ENCODE measurements around the gene PLA2G4D.

Gene PLA2G4D

GRCh38 chr15:42045211-42045615 is 49.1 kb downstream of the PLA2G4D start:
- H3F3A ChIP-seq (ENCODE audit: control insufficient read depth, insufficient read depth): no peaks in the 10 kb centered on the region
- H3K4me3 ChIP-seq (ENCODE audit: low read length): no peak overlapping the region
- no peak for TF ChIP-seq EZH2phosphoT487 (IDR thresholded peaks at IDR 0.05; ENCODE audit: borderline replicate concordance, low read length)
- no peak for TF ChIP-seq CTCF (IDR thresholded peaks at IDR 0.05; ENCODE audit: low read depth, low read length, poor library complexity, severe bottlenecking)
- H3K36me3 ChIP-seq (ENCODE audit: control insufficient read depth, low read length): no peaks in the 10 kb centered on the region
- H3K27me3 ChIP-seq (ENCODE audit: control insufficient read depth, low read length): no peaks in the 10 kb centered on the region
- no peaks in the 10 kb centered on the region for H3K79me2 ChIP-seq (ENCODE audit: control insufficient read depth, low read length)
- H3K27ac ChIP-seq (ENCODE audit: low read depth, low read length): no peak overlapping the region
- H3K4me2 ChIP-seq (ENCODE audit: low read length): no peak overlapping the region
- no peaks in the 10 kb centered on the region for H4K20me1 ChIP-seq (ENCODE audit: control insufficient read depth, insufficient read depth, low read depth, low read length)
- no peaks in the 10 kb centered on the region for H3K9me2 ChIP-seq (replicated peaks; ENCODE audit: control insufficient read depth, low read length)
- 0 out of 2 replicates have a peak, but pooled peaks cover 2% of the 10 kb centered on the region for H3K4me1 ChIP-seq (ENCODE audit: control insufficient read depth, low read length)
- H3K9me3 ChIP-seq (ENCODE audit: control insufficient read depth, insufficient read depth, low read length): no peaks in the 10 kb centered on the region

GRCh38 chr15:42042602-42043400 is 51.6 kb downstream of the PLA2G4D start:
- no peaks in the 10 kb centered on the region for H3K9me3 ChIP-seq (ENCODE audit: control insufficient read depth, insufficient read depth, low read length)
- H4K20me1 ChIP-seq (ENCODE audit: control insufficient read depth, insufficient read depth, low read depth, low read length): no peaks in the 10 kb centered on the region
- H3K36me3 ChIP-seq (ENCODE audit: control insufficient read depth, low read length): no peaks in the 10 kb centered on the region
- H3K79me2 ChIP-seq (ENCODE audit: control insufficient read depth, low read length): no peaks in the 10 kb centered on the region
- no peaks in the 10 kb centered on the region for H3F3A ChIP-seq (ENCODE audit: control insufficient read depth, insufficient read depth)
- H3K4me3 ChIP-seq (ENCODE audit: low read length): no peak overlapping the region
- no peak for TF ChIP-seq CTCF (IDR thresholded peaks at IDR 0.05; ENCODE audit: low read depth, low read length, poor library complexity, severe bottlenecking)
- TF ChIP-seq EZH2phosphoT487 (IDR thresholded peaks at IDR 0.05; ENCODE audit: borderline replicate concordance, low read length): no peak
- H3K4me2 ChIP-seq (ENCODE audit: low read length): no peak overlapping the region
- no peaks in the 10 kb centered on the region for H3K4me1 ChIP-seq (ENCODE audit: control insufficient read depth, low read length)
- H3K27ac ChIP-seq (ENCODE audit: low read depth, low read length): no peak overlapping the region
- no peaks in the 10 kb centered on the region for H3K9me2 ChIP-seq (replicated peaks; ENCODE audit: control insufficient read depth, low read length)
- H3K27me3 ChIP-seq (ENCODE audit: control insufficient read depth, low read length): no peaks in the 10 kb centered on the region

GRCh38 chr15:42038401-42038800 is 56.0 kb downstream of the PLA2G4D start:
- H3K4me3 ChIP-seq (ENCODE audit: low read length): no peak overlapping the region
- H4K20me1 ChIP-seq (ENCODE audit: control insufficient read depth, insufficient read depth, low read depth, low read length): no peaks in the 10 kb centered on the region
- H3K4me2 ChIP-seq (ENCODE audit: low read length): no peak overlapping the region
- TF ChIP-seq CTCF (IDR thresholded peaks at IDR 0.05; ENCODE audit: low read depth, low read length, poor library complexity, severe bottlenecking): no peak
- no peak for TF ChIP-seq EZH2phosphoT487 (IDR thresholded peaks at IDR 0.05; ENCODE audit: borderline replicate concordance, low read length)
- no peaks in the 10 kb centered on the region for H3K27me3 ChIP-seq (ENCODE audit: control insufficient read depth, low read length)
- H3K9me3 ChIP-seq (ENCODE audit: control insufficient read depth, insufficient read depth, low read length): no peaks in the 10 kb centered on the region
- H3K27ac ChIP-seq (ENCODE audit: low read depth, low read length): no peak overlapping the region
- no peaks in the 10 kb centered on the region for H3K79me2 ChIP-seq (ENCODE audit: control insufficient read depth, low read length)
- no peaks in the 10 kb centered on the region for H3F3A ChIP-seq (ENCODE audit: control insufficient read depth, insufficient read depth)
- H3K4me1 ChIP-seq (ENCODE audit: control insufficient read depth, low read length): peaks cover 27% of the 10 kb centered on the region
- no peaks in the 10 kb centered on the region for H3K9me2 ChIP-seq (replicated peaks; ENCODE audit: control insufficient read depth, low read length)
- H3K36me3 ChIP-seq (ENCODE audit: control insufficient read depth, low read length): no peaks in the 10 kb centered on the region
